Measurements from ENCODE around the gene APMAP.
"Not testable (repeated sequence)": the region's sequence is repeated elsewhere in the genome, so short reads cannot be mapped to it uniquely, and the experiment has no call there.

The APMAP gene

DNA sequence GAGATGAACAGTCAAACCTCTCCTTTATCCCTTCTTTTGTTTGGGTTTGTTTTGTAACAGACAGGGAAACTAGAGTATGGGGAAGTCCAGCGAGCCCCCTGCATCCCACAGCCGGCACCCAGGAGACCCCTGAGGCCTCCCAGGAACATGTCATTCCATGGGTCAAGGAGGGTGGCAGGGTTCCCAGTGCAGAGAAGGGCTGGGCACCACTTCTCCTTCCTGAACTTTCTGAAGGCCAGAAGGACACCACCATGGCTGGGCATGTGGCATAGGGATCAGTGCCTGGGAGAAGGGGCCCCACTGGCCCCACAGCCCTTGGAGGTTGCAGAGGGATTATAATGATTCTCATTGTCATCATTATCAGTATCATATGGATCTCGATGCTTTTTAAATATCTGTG, 57.4 kb downstream of the APMAP start:
- no peak for DNase-seq

DNA sequence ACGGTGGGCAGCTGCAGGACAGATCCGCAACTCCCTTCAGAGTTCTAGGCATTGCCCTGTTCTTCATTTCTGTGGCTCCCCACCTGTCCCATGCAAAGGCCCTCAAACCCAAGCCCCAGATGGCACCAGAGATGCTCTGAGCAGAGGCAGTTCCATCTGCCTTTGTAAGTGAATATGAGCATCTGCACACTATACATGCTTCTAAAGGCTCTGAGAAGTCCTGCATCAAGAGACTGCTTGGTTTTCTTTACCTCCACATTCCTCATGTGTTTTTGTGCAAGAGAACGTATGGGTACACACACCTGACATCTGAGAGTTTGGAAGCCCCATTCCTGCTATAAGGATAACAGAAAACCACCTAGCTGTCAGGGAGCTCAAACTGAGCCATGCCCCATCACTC, 57.8 kb downstream of the APMAP start:
- no peak for DNase-seq

DNA sequence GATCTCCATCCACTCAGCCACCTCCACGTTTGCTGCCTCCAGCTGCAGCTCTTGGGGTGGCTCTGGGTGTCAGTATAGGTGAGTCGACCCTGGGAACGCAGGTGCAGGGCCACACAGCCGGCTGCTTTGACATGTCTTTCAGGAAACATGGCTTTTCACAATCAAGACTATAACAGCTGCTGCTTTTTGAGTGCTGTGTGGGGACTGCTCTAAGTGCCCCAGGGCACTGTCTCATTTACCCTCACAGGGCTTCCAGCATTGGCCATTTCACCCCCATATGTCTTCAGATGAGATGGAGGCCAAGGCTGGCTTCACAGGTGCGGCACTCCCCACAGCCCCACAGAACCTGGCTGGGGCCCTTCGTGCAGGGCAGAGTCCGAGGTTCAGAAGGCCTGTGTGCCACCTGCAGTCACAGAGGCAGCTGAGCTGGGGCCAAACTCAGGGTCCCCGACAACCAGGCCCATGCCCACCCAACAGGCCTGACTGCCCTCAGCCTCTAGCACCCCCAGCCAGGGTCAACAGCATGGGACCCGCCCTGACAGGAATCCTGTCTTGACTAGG, 58.4 kb downstream of the APMAP start:
- no peak for DNase-seq

DNA sequence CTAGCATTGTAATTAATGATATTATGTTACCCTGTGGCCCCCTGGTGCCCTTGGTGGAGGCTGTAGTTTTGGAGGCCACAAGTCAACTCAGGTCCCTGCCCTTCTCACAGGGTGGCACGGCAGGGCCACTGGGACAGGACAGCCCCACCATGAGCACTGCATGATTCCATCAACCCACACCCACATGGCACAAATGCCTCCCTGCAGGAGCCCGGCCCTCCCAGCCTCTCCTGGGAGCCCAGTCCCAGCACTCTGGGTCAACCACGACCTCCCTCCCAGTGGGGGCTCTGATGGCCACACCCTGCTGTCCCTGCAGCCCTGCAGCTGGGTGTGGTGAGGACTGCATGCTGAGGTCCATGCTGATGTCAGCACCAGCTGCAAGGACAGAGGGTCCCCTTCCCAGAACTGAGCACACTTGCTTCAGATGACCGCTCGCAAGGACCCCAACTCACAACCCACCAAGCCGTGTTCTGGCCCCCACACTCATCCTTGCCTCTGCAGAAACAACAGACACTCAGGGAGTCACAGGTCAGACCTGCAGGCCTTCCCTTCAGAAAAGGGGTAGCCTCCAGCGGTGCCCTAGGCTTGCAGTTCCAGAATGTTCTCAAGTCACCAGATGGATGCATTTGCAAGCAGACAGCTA, 59.2 kb downstream of the APMAP start:
- DNase-seq: no peak

DNA sequence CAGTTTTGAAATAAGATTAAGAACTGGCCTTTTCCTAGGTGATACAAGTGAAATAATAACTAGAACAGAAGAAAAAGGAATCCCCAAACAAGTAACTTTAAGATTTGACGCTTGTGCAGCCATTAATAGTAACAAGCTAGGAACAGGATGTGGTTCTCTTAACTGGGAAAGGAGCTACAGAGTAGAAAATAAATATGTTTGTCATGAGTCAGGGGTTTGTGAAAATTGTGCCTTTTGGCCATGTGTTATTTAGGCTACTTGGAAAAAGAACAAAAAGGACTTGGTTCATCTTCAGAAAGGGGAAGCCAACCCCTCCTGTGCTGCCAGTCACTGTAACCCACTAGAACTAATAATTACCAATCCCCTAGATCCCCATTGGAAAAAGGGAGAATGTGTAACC, 60.7 kb downstream of the APMAP start:
- not testable (repeated sequence) for DNase-seq

DNA sequence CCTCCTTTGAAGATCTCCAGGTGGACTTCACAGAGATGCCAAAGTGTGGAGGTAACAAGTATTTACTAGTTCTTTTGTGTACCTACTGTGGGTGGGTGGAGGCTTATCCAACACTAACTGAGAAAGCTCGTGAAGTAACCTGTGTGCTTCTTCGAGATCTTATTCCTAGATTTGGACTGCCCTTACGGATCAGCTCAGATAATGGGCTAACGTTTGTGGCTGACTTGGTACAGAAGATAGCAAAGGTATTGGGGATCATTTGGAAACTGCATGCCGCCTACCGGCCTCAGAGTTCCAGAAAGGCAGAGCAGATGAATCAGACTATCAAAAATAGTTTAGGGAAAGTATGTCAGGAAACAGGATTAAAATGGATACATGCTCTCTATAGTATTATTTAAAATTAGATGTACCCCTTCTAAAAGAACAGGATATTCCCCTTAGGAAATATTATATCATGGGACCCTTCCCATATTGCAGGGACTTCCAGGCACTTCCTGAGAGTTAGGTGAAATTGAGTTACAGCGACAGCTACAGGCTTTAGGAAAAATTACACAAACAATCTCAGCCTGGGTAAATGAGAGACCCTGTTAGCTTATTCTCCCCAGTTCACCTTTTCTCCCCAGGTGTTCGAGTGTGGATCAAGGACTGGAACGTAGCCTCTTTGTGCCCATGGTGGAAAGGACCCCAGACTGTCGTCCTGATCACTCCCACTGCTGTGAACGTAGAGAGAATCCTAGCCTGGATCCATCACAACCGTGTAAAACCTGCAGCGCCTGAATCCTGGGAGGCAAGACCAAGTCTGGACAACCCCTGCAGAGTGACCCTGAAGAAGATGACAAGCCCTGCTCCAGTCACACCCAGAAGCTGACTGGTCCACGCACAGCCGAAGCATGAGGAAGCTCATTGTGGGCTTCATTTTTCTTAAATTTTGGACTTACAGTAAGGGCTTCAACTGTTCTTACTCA, 61.5 kb downstream of the APMAP start:
- DNase-seq: not testable (repeated sequence)

DNA sequence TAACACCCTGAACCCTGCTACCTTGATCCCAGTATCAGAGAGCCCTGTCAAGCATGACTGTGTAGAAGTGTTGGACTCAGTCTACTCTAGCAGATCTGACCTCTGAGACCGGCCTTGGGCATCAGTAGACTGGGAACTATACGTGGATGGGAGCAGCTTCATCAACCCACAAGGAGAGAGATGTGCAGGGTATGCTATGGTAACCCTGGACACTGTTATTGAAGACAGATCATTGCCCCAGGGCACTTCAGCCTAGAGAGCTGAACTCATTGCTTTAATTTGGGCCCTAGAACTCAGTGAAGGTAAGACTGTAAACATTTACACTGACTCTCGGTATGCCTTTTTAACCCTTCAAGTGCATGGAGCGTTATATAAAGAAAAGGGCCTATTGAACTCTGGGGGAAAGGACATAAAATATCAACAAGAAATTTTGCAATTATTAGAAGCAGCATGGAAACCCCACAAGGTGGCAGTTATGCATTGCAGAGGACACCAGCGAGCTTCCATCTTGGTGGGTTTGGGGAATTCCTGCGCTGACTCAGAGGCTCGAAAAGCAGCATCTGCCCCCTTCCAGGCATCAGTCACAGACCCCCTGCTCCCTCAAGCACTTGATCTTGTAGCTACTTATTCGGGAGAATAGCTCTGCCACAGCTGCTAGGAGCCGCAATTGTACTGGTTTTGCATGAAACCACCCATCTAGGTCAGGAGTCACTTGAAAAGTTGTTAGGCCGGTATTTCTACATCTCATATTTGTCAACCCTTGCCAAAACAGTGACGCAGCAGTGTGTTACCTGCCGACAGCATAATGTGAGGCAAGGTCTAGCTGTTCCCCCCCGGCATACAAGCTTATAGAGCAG, 62.5 kb downstream of the APMAP start:
- DNase-seq: not testable (repeated sequence)

DNA sequence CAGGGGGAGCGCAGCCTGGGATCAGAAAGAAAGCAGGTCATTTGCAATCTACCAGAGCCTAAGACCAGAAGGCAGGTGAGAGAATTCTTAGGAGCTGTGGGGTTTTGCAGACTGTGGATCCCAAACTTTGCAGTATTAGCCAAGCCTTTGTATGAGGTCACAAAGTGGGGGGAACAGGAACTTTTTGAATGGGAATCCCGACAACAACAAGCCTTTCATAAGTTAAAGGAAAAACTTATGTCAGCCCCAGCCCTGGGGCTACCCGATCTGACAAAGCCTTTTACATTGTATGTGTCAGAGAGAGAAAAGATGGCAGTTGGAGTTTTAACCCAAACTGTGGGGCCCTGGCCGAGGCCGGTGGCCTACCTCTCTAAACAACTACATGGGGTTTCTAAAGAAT, 63.3 kb downstream of the APMAP start:
- DNase-seq: not testable (repeated sequence)

DNA sequence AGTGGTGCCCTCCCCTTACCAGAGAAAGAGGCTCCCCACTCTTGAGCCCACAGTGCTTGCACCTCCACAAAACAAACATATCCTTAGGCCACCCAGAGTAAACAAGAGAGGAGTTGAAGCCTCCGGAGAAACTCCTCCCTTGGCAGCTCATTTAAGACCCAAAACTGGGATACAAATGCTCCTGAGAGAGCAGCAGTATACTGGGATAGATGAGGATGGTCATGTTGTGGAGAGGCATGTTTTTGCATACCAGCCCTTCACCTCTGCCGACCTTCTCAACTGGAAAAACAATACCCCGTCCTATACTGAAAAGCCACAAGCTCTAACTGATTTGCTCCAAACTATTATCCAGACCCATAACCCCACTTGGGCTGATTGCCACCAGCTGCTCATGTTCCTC, 71.8 kb downstream of the APMAP start:
- DNase-seq: not testable (repeated sequence)

DNA sequence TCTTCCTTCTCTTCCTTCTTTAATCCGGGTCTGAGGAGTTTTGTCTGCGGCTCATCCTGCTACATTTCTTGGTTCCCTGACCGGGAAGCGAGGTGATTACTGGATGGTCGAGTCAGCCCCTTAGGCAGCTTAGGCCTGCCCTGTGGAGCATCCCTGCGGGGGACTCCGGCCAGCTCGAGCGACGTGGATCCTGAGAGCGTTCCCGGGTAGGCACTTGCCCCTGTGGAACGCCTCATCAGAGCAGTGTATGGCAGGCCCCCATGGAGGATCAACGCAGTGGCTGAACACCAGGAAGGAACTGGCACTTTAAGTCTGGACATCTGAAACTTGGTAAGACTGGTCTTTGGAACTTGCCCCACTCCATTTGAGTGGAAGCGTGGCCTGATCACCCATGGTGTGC, 72.9 kb downstream of the APMAP start:
- DNase-seq: not testable (repeated sequence)

DNA sequence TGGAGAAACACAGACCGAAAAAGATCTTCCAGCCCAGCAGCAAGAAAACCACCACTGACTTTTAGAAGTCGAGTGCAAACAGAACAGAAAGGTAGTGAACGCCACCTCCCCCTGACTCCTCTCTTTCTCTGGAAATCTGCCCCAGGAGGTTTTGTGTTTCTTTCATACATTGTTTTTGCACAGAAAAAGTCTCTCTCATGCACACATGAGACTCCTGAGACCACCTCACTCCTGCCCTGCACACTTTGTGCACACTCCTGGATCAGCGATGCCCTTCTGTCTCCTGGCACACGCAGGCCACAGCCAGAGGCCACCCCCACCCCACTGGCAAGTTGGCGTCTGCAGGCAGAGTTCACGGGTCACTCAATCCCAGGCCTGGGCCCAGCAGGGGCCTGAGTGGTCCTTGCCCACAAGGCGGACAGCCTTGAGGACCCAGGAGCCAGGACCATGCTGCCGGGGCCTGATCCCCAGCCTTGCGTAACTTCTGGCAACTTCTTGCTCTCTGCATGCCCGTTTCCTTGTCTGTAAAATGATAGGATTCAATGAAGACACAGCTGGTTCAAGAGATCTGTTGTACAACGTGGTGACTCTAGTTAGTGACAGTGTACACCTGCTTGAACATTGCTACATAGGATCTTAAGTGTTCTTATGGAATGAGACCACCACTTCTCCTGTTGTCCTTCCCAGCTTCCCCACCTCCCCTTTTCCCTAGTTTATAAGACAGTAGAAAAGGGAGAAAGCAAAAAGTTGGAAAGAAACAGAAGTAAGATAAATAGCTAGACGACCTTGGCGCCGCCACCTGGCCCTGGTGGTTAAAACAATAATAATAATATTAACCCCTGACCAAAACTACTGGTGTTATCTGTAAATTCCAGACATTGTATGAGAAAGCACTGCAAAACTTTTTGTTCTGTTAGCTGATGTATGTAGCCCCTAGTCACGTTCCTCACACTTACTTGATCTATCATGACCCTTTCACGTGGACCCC, 73.7 kb downstream of the APMAP start:
- DNase-seq: peak in 4 of 58 donors; percentile 6 to 27 (median 12)

DNA sequence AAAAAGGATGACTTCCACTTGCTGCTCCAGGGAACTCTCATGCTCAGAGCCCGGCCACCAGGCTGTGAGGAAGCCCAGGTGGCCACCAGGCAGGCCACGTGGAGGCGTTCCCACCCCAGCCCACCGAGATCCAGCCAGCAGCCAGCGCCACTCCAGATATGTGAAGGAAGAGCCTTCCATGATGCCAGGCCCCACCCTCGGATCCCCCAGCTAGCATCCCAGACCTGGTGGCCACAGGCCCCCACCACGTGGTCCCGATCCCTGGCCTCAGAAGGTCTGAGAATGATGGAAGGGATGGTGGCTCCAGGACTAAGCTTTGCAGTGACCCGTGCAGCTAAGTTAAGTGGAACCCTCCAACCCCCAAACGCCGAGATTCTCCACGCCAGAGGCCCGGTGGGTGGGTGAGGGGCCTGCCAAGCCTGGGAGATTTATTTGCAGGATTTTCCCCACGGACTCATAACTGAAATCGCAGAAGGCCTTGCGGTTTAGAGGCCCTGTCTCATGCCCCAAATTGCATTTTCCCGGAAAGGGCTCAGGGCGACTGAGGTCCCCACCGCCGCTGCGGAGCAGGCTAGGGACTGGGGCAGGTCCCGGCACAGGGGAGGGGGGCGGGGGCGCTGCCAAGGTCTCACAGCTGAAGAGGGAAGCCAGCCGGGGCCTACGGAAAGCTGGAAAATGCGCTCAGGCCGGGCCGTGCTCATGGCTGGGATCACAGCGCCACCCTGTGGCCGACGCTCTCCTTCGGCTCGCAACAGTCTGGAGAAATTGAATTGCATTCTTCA, 74.6 kb downstream of the APMAP start:
- DNase-seq: peak in 54 of 58 donors; percentile 17 to 85 (median 50)

DNA sequence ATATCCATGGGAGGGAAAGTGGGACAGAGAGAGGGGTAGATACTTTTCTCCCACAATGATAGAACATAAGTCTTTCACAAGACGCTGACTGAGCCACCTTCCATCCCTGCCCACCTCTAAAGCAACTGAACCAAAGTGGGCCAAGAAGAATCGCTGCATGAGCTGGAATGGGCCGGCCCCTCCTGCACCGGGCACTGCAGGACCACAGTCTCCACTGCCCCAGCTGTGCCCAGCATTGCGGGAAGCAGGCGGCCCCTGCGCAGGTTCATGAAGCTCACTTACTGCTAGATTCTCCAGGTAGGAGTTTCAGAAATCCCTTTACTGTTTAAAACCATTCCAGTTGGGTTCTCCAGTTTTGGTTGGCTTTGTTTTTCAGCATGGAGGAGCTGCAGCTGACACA, 75.5 kb downstream of the APMAP start:
- no peak for DNase-seq

DNA sequence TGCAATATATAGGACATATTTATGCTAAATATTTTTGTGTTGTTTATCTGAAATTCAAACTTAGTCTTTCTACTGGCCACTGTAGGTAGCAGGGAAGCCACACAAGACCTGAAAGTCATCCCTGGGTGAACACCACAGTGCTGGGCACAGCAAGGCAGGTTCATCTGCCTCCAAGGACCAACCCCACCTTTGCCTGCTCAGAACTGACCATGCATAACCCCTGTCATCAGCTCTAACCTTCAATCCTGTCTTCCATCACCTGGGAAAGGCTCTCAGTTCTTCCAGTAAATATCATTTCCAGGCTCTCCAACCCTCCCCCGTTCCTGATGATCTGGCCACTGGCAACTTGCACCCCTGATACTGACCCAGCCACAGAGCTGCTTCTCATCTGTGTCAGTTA, 76.1 kb downstream of the APMAP start:
- DNase-seq: no peak

DNA sequence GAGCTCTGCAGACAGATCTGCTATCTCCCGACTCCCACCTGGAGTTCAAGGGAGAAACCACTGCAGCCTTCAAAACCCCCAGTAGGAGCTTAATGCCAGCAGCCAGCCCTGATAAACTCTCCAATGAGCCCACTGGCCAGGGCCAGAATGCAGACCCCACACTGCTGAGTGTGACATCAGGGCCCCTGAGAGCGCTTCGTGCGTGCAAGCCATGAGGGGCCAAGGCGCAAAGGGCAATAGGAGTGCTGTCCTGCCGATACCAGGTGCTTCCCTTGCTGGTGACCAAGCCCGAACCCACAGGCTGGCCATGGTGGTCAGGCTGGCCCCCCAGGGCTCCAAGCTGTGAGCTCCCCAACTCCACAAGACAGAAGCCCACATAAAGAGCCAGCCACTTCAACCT, 76.7 kb downstream of the APMAP start:
- DNase-seq: no peak

DNA sequence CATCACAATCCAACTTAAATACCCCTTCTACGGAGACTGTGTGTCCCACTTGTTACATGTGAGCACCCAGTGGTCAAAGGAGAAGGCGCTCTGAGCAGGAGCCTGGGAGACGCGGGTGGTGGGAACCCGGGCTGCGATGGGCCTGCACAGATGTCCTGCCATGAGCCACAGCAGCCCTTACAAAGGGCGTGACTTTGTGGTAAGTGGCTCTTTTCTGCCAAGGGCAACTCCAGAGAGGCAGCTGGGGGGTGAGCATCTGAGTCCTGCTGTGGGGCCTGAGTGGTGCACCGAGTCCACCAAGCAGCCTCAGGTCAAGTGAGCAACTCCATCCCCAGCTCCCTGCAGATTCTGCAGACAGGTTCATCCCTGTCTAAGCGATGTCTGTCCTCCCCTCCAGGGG, 77.1 kb downstream of the APMAP start:
- DNase-seq: no peak

DNA sequence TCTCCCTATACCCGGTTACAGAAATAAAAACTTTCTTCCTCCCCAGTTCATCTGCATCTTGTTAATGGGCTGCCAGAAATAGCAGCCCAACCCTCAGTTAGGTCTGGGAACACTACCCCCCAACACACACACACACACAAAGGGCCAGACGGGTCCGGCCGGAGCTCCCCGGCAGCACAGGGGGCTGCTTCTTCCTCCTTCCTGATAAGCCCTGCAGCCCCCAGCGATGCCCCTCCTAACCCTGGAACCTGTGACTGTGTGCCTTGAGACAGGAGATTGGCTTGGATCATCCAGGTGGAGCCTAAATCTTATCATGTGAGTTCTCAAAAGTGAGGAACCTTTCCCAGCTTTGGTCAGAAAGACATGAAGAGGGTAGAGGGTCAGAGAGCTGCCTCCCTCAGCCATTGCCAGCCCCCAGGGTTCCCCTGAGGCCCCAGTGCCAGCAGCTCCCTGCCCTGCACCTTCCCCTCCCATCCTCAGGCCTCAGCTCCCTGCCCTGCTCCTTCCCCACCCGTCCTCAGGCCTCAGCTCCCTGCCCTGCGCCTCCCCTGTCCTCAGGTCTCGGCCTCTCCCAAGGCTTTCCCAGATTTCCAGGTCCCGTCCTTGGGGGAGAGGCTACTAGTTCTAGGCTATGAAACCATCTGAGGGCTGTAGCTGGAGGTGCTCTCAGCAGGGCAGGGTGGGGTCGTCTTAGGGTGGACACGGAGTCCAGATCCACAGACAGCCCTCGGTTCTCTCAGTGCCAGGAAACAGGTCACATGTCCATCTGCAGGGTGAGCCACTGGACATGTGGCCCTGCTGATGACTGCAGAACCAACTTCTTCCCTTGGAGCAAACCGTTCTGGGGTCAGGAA, 77.9 kb downstream of the APMAP start:
- DNase-seq: peak in 1 of 58 donors; percentile 1

DNA sequence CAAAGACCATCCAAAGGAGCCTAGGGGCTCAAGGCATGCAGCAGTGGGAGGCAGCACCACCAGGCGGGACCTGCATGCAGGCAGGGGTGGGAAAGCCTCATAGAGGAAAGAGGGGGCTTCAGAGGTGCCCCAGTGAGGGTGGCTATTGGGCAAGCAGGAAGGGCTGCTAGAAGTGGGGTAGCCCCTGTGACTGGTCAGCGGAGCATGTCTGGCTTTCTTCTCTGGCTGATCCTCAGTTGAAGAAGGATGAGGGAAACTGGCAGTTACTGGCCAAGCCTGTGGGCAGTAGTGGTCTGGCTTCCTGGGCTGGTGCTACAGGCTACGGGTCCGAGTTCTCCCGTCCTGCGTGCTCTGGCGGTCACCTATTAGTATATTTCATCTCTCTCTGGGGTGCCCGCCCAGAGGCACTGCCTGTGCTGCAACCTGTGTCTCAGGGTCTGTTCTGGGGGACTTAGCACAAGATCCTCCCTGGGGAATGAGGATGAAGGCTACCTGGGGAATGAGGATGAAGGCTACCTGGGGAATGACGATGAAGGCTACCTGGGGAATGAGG, 79.4 kb downstream of the APMAP start:
- DNase-seq: no peak
